GM23248 (cell line): Measurements from ENCODE around the gene ACSS3.

Experiments used
- EZH2 ChIP-seq: fragments of 200-600 bp; sonication (generic); IDR thresholded peaks from 2 replicates; pipeline ENCODE4 v1.6.1; 2018; ENCODE audit warnings: antibody characterized with exemption, mild to moderate bottlenecking; ENCODE audit not compliant: insufficient read depth, poor library complexity, severe bottlenecking
- EZH2phosphoT487 ChIP-seq: fragments of 200-600 bp; sonication (generic); IDR thresholded peaks from 2 replicates; pipeline ENCODE4 v1.6.1; 2018; ENCODE audit warnings: antibody characterized with exemption, moderate library complexity, mild to moderate bottlenecking, low read depth; ENCODE audit not compliant: insufficient read depth

DNA sequence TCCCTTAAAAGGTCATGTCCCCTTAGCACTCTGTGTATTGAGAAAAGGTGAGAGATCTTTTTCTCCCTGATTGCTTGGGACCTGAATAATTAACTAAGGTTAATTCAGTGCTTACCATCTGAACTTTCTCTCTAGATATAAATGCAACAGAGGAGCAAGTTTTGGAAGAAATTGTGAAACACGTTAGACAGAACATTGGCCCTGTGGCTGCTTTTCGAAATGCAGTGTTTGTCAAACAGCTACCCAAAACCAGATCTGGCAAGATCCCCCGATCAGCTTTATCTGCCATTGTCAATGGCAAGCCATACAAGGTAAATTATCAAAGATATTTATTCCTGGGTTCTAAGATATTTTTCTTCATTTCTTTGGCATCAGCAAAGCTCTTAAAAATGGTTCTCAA is 175.5 kb downstream of the ACSS3 start:
- TF ChIP-seq EZH2 (no peak), EZH2phosphoT487 (no peak)
